ENCODE results near the gene CNOT2.

CNOT2 gene

GRCh38 chr12:70305794-70306193, 62.6 kb downstream of the CNOT2 start:
- no peak for DNase-seq (ENCODE audit: low read depth)

GRCh38 chr12:70306676-70307075, 63.4 kb downstream of the CNOT2 start:
- no peak for DNase-seq (ENCODE audit: low read depth)

- no peak for DNase-seq (ENCODE audit: low read depth)
Measured at GRCh38 chr12:70307868-70308267, 64.6 kb downstream of the CNOT2 start.

DNA sequence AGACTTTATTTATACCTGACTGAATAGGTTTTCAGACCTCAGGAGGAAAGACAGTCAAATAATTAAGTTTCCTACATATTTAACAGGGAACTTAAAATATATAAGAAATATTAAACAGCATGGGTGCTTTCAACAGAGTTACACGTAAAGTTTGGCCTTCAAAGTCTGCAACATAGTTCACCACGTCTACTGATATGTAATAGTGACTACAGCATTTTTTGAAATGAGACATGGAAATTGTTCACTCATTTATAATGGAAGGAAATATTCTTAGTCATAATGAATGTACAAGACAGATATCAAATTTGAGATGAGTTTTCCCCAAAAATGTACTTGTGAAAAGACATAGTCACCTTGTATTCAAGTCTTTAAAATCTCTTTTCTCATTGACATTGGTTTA, 66.1 kb downstream of the CNOT2 start:
- no peak for DNase-seq (ENCODE audit: low read depth)

DNA sequence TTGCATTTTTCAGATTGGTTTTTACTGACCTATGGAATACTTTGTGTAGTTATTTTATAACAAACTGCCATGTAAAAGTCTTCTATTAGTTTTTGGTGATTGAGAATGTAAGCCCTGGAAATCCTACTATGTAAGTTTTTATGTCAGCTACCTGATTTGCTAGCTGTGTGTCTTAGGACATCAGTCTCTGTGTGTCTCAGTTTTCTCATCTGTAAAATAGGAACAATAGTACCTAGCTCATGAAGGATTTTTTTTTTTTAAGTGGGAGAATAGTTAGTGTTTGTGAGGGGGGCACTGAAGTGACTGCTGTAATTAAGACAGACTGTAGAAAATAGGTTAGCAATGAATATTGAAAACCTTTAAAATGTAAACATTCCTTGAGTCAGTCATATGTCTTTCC, 70.9 kb downstream of the CNOT2 start:
- no peak for DNase-seq (ENCODE audit: low read depth)

- no peak for DNase-seq (ENCODE audit: low read depth)
Measured at GRCh38 chr12:70317781-70318180, 74.5 kb downstream of the CNOT2 start.

DNA sequence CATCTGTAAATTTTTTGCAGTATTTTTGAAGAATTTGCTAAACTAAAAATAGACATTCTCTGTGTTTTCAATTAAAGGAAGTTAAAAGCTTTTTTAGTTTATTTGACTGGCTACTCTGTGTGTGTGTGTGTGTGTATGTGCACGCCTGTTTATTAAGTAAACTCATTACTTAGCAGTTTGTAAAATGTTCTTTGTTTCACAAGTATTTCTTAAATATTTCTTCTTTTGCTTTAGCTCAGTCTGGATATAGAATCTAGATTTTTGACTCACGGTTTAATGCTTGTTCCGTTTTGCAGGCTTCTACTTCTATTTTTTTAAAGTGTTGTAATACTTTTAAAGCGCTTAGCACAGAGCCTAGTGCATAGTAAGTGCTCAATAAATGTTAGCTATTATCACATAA, 76.4 kb downstream of the CNOT2 start:
- DNase-seq (ENCODE audit: low read depth) = no peak

GRCh38 chr12:70321191-70321590, 78.0 kb downstream of the CNOT2 start:
- DNase-seq (ENCODE audit: low read depth) = no peak

- DNase-seq (ENCODE audit: low read depth) = no peak
Measured at GRCh38 chr12:70327541-70327940, 84.3 kb downstream of the CNOT2 start.

DNA sequence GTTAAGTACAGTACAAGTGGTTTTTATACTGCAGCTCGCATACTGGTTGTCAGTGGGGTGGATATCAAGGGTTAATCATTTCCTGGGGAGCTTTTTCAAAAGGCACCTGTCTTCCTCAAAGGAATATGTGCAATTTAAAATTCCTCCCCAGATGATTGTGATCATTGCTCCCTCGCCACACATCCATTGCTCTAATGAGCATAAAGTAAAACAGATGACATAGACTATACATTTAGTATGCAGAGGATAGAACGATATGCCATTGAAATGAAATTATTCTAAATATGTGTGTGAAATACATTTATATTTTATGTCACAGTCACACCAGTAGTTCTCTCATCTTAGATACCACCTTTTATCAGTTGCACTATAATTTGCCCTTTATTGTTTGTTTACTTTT, 86.5 kb downstream of the CNOT2 start:
- DNase-seq (ENCODE audit: low read depth) = no peak

- no peak for DNase-seq (ENCODE audit: low read depth)
Measured at GRCh38 chr12:70330158-70330557, 86.9 kb downstream of the CNOT2 start.

DNA sequence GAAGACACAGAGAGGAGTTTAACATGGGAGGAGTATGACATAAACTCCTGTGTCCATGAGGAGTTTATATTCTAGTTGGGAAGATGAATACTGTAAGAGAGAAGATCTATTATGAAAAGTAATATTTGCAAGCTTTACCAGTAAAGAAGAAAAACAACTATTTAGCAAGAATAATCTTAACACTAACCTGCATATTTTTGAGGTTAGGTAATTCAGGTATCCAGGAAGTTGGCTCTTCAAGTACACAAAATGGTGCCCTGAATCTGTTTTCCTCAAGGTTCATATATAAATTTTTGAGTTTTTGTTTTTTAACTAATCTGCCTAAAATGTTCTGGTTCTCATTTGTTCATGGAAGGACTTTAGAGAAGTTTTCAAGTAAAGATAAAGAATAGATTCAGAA, 89.0 kb downstream of the CNOT2 start:
- no peak for DNase-seq (ENCODE audit: low read depth)

- DNase-seq (ENCODE audit: low read depth) = no peak
Measured at GRCh38 chr12:70334742-70335141, 91.5 kb downstream of the CNOT2 start.

DNA sequence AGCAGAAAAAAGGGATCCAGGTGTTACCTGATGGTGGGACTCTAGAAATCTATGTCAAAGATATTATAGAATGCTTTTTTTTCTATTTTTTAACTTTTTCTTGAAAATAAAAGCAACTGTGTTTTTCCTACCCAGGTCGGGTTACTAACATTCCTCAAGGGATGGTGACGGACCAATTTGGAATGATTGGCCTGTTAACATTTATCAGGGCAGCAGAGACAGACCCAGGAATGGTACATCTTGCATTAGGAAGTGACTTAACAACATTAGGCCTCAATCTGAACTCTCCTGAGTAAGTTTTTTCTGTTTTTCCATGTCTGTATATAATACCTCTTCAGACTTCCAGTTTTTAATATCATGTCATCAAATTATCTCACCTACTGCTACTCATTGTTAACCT, 95.3 kb downstream of the CNOT2 start:
- DNase-seq (ENCODE audit: low read depth) = no peak

DNA sequence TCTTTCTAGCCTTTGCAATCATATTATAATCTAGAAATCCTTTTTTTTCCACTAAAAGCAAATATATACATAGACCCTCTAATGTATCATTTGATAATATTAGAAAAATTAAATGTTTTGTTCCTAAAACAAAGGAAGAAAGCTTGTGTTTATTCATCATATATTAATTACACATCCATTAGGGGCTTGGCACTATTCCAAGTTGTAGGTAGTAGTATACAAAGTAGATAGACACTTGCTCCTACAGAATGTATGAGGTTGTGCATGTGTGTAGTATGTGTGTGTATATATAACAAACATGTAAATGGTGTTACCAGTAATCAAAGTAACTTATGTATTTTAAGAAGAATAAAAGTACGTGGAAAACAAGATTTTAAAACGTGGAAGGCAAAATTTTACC, 107.8 kb downstream of the CNOT2 start:
- no peak for DNase-seq (ENCODE audit: low read depth)

DNA sequence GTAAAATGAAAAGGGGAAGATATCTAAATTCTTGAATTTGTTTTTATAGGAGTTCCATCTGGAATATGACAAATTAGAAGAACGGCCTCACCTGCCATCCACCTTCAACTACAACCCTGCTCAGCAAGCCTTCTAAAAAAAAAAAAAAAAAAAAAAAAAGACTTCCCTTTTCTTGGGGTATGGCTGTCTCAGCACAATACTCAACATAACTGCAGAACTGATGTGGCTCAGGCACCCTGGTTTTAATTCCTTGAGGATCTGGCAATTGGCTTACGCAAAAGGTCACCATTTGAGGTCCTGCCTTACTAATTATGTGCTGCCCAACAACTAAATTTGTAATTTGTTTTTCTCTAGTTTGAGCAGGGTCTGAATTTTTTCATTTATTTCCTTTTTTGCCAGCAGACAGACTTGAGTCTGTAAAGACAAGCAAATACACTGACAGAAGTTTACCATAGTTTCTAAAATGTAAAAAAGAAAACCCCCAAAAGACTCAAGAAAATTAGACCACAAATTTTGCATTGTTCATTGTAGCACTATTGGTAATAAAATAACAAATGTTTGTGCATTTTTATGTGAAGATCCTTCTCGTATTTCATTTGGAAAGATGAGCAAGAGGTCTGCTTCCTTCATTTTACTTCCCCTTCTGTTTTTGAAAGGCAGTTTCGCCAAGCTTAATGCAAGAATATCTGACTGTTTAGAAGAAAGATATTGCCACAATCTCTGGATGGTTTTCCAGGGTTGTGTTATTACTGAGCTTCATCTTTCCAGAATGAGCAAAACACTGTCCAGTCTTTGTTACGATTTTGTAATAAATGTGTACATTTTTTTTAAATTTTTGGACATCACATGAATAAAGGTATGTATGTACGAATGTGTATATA, 110.8 kb downstream of the CNOT2 start:
- DNase-seq (ENCODE audit: low read depth) = no peak

DNA sequence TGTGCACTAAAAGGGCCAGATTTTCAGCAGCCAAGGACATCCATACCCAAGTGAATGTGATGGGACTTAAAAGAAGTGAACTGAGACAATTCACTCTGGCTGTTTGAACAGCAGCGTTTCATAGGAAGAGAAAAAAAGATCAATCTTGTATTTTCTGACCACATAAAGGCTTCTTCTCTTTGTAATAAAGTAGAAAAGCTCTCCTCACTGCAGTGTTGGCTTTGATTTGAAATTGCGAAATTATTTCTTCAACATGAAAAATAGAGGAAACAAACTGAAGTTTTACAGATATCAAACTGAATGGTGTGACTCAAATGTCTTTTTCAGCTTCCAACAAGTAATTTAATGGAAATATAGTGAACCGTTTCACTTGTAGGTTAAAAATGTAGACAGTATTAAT, 111.6 kb downstream of the CNOT2 start:
- DNase-seq (ENCODE audit: low read depth) = no peak

- no peak for DNase-seq (ENCODE audit: low read depth)
Measured at GRCh38 chr12:70355972-70356371, 112.7 kb downstream of the CNOT2 start.

DNA sequence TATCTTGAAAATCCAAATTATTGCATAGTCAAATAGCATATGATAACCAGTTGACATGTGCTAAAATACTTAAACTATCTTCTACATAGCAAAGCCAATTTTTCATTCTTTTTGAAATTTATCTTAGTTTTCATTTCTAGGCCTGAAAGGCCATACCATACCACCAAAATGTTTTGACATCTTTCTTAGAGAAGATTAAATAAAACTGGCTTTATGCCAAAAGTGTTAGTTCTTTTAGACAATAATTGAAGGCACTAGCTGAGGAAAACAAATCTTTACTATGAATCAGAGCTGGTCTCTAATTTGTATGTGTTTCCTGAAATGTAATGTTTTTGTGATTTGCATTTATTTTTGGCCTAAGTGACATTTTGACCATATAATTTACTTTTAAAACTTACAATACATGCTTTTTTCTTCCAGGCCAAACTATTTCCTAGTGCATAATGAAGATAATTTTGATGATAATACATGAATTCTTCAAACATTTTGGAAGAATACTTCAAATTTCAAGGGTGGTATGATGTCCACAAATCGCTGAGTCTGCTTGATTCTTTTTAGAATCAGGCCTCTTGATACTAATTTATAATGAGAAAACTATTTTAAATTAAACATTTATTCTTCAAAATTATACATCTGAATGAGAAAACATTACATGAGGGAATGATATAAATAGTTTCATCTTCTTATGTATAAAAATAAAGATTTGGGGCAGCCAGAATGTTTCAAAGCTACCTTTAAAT, 116.4 kb downstream of the CNOT2 start:
- no peak for DNase-seq (ENCODE audit: low read depth)

DNA sequence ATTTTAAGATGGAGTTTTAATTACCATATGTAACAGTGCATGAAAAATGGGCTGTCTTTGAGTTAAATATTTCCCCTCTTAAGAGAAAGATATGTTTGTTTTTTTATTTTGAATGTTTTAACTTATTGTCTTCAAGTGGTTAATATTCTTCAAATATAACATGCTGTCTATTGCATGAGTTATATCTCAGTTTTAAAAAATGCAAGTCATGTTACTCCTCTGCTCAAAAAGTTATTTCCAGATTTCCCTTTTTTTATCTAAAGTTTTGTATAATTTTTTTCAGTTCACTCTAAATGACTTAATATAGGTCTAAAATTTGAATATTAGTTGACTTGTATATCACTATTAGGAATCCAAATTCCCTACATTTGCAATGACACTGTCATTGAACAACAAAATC, 117.0 kb downstream of the CNOT2 start:
- DNase-seq (ENCODE audit: low read depth) = no peak

DNA sequence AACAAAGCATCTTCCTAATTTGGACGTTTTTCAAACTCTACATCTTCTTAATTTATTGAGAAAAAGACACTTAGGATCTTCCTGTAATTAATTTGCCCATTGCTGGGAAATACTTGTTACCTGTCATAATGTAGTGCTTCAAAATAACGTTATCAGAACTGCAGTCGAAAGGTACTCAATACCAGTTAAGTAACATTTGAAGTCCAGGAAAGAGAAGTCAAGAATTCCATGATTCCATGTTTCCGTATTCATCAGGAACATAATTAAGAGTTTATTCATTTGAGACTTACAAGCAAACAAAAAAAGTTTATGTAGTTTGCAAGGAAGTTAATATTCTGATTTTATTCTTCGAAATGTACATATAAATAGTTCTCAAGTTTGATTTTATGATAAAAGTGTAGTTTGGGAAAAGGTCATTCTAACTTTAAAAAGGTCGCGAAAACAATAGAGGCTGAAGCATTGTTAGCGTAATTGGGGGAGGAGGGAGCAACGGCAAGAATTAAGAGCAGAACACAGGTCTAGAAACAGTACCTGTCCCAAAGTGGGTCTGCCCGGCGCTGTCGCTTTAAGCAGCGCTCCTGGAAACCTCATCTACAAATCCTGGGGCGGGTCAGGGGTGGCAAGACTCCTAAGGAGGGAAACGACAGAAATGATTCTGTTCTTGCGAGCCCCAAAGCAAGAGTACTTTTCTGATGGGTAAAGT, 121.6 kb downstream of the CNOT2 start:
- DNase-seq (ENCODE audit: low read depth) = no peak

GRCh38 chr12:70365398-70365647, 122.1 kb downstream of the CNOT2 start:
- no peak for DNase-seq (ENCODE audit: low read depth)
